ENCODE measurements around the gene ABCC12.
"Not testable (repeated sequence)": the region's sequence is repeated elsewhere in the genome, so short reads cannot be mapped to it uniquely, and the experiment has no call there.

Gene ABCC12

DNA sequence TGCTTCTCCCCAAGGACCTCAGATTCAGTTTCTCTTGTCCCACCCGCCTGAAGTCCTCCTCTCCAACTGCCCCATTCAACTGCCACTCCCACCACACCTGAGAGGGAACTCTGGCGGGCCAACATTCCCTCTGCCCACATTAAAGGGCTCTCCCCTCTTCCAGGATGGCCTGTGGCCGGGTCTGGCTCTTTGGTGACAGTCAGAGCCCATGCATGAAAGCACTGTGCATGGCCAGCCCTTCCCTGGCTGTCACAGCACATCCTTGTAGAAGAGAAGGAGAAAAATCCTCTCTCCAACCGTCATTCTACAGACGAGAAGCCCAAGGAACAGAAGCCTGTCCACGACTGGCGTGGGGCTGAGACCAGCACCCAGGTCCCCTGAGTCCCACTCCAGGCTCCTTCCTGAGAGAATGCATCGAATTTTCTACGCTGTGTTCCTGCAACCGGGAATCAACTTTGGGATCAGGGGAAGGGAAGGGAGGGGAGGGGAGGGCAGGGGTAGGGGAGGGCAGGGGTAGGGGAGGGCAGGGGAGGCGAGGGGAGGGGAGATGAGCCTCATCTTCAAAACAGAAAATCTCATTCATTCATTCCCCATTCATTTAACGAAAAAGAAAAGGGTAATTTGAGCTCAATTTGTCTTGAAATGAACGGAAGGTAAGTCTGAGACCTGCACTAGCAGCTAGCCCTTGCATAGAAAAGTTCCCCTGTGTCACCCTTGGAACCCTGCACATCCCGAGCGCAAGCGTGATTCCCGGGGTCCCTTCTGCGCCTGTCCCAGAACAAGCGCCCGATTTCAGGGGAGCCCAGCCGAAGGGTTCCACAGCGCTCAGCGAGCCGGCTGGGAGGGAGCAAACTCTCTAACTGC, at the start of gene ABCC12:
Gene ABCC12 (minus strand): TSS at position 68 of the 864 bp plus-strand sequence. CDS start 9,569 bp downstream, outside the sequence.
- DNase-seq = no peak

DNA sequence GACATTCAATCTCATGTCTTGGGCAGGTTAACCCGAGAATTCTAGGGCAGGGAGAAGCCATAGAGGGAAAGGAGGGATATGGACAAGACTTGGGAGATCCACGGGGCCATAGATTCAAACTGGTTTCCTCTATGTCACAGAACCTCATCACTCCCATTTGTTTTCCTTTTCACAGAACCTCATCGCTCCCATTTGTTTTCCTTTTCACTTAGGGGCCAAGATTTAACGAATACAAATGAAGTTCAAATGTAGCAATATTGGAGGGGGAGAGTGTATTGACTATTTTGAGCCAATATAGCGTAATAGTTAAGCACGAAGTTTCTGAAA, 49.0 kb upstream of the ABCC12 start:
- no peak for DNase-seq

DNA sequence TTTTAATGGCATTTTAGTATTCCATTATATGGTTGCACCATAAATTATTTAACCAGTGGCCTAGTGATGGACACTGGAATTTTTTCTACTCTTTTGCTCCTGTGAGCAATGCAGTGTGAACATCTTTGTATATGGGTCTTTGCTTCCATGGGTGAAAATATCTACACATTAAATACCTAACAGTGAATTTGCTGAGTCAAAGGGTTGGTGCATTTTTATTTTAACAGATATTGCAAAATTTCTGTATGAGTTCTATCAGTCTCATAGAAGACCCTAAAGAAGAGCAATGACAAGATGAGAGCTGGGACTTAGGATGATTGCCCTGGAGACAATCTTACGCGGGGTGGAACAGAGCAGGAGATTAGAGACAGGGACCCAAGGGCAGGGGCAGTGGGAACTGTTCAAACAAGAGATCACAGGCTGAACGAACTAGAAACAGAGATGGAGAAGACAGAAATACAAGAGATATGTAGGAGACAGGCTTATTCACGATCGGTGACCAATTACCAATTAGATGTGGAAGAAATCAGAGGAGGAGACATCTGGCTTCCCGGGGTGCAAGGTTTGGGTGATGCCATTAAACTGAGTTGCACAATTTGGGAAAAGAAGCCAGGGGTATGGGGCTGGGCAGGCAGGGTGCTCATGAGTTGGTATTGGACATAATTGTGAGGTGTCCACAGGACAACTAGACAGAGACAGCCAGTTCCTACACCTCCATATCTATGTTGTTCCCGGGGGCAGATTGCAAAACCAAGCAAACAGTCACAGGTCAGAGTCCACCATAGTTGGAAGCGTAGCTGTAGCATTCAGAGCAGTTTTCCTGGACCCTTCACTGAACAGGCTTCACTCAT, 48.4 kb upstream of the ABCC12 start:
- no peak for DNase-seq

DNA sequence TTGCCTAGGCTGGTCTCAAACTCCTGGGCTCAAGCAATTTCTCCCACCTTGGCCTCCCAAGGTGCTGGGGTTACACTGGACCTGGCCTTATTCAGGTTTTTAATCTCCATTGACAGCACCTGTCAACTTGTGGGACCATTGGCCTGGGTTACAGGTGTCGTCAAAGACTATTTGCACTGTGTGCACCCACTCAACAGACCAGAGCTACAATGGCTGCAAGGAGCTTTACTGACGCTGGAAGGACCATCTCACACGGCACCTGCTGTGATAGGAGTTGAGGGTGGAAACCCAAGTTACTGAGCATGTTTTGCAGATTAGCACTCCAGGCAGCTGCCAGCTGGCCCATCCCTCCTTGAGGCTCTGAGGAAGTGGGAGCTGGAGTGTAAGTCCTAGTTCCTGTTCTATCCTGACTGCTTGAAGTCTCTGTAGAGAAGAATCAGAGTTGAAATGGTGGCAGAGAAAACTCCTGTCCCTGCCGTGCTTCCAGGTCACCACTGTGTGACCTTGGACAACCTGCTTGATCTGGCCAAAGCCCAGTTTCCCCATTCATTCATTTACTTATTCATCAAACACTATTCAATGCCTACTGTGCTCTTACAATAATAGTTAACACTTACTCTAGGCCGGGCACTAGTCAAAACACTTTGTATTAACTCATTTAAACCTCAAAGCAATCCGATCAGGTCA, 45.9 kb upstream of the ABCC12 start:
- DNase-seq = no peak

DNA sequence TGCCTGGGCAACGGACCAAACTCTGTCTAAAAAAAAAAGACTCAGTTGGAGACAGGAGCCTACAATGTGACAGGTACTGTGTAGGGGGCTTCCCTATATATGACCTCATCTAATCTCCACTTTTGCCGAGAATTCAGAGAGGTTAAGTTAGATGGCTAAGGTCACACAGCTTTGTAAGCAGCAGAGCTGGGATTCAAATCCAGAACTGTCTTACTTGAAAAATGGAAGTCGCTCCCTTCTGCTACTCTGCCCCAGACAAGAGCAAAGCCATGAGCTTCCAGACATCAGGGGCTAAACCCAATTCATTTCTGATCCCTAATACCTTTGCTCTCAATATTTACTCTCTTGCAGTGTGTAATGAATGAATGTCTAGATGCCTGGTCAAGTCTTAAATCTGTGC, 41.5 kb upstream of the ABCC12 start:
- no peak for DNase-seq

DNA sequence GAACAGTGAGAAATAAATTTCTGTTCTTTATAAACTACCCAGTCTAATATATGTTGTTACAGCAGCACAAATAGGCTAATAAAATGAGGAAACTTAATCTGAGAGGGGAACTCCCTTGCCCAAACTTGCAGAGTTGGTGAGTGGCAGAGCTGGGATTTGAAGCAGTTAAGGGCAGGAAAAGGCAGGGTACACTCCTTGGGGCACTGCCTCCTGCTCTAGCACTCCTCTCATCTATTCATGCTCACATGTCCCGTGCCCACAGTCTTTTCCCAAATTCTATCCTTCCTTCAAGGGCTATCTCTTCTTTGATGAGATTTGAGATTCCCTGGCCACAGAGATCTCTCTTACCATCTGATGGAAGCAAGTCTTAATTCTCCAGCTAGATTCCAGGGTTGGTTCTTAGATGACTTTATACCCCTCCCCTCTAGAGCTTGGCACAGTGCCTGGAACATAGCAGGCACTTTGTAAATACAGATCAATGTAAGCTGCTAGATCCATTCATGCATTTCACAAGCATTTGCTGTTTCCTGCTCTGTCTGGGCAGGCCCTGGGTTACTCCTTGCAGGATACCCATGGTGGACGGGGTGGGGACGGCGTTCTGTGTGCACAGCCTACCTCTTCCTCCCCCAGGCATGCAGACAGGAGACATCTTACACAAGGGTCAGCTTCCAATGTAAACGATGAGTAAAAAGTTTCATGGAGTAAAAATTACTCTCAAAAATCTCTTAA, 39.2 kb upstream of the ABCC12 start:
- no peak for DNase-seq

DNA sequence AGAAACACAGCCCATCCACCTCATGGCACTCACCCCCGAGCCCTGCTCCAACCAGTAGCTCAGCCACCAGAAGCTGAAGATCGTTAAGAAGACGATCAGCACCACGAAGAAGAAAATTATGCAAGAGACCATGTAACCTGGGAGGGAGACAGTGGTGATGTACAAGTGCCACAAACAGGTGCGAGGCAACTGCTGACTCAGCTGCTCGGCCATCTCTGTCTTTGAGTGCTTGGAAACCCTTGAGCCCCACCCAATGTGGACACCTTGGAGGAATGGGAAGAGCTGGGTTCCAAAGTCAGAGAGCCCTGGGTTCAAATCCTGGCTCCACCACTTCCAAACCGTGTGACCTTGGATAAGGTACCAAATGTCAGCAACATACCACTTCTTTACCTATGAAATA, 38.1 kb upstream of the ABCC12 start:
- DNase-seq = no peak

DNA sequence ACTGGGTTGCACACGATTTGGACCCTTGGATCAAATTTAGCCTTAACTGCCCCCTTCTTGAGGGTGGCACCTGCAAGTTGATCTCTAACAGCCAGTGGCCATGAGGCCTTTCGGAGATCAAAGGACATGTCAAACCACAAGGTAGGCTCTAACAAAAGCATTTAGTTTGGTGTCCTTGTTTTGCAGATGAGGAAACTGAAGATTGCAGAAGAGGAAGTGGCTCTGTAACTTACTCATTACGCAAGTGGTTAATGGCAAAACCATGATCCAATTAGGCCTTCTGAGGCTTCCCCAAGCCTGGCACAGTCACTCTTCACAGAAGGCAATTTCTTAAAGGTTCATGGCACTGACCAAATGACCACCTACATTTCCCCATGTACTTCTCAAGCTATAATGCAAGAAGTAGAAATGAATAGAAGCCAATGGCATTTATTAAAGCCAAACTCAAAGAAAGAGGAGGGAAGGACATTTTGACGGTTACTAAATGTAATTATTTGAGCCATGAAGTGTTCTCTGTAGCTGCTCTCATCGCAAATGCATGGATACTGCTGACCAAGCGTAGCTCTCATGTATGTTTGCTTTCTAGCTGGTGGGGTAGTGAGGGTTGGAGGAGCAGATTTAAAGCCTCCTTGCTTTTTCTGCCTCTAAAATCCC, 32.8 kb upstream of the ABCC12 start:
- no peak for DNase-seq

DNA sequence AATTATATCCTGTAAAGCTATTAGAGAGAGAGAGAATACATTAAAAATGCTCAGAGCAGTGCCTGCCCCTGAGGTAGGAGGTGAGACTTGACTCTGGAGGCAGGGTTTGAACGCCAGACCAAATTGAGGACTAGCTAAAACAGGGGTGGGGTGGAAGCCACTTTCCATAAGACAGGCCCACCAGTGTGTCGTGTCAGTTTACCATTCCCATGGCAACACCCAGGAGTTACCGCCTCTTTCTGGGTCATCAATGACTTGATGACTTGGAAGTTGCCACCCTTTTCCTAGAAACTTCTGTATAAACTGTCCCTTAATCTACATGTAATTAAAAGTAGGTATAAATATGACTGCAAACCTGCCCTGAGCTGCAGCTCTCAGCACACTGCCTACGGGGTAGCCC, 32.0 kb upstream of the ABCC12 start:
- no peak for DNase-seq

DNA sequence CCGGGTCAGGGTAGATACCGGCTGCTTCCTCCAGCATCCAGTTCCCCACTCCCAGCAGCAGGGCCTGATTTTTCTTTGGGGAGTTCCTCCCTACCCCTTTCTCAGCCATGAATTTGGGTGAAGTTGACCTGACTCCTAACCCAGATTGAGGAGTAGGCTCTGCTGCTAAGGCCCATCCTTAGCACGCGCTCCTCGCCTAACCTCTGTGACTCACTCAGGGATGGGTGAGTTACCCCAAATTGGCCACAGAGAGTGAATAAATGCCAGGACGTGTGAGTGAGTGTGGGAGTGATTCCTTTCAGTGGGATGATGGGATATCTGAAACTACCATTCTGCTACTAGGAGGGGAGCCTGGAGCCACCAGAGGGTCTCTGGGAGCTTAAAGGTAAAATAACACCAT, 28.9 kb upstream of the ABCC12 start:
- DNase-seq = no peak

DNA sequence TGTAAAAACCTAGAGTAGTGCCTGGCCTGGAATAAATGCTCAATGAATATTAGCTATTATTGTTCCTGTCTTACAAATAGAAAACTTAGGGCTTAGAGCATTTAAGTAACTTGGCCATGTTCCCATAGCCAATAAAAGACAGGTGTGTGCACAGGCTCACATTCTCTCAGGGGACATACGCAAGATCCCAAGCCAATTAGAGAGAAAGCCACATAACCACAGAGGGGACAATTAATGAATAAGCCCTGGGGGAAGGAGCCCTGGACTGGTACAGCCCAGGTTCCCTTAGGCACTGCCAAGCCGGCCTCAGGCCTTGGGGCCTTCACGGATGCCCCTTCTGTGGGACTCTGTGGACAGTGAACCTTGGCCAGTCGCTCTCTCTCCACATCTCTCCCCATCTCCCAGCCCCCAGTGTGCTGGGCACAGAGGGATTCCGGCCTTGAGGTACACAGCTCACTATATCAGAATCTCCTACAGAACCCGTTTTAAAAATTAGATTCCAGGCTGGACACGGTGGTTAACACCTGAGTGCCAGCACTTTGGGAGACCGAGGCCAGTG, 27.3 kb upstream of the ABCC12 start:
- no peak for DNase-seq

DNA sequence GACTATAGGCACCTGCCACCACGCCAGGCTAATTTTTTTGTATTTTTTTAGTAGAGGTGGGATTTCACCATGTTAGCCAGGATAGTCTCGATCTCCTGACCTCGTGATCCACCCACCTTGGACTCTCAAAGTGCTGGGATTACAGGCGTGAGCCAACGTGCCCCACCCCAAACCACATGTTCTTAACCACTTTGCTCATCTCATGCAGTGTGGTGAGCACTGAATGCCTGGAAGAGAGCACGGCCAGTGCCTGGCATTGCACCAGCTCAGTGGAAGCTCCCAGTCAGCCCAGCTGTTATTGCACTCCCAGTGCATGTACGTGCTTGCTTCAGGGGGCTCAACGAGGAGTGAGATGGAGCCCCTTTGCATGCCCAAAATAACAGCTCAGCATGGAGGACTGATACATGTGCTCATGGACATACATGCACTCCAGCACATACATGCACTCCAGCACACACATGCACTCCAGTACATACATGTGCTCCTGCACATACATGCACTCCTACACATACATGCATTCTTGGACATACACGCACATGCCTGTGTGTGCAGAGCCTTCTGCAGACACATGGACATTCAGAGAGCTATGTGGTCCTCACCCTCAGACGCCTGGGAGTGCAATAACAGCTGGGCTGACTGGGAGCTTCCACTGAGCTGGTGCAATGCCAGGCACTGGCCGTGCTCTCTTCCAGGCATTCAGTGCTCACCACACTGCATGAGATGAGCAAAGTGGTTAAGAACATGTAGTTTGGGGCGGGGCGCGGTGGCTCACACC, 26.1 kb upstream of the ABCC12 start:
- not testable (repeated sequence) for DNase-seq

DNA sequence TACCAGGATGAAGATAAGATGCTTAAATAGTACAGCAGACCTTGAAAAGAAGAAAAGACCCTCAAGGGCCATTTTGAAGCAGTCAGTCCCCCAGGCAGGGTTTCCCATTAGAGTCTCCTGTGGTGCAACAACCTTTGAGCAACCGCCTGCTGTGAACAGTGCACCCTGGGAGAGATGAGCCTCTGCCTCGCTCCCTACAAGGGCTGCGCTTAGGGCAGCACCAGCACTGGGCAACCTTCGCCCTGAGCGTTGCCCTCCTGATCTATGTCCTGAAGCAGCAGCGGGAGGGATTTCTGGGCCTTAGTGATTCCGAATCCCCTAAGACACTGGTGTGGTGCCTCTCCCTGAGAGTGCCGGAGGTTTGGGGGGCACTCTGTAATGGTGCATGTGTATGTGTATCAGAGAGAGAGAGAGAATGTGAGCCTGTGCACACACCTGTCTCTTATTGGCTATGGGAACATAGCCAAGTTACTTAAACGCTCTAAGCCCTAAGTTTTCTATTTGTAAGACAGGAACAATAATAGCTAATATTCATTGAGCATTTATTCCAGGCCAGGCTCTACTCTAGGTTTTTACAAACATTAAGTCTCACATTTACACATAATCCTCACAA, 25.2 kb upstream of the ABCC12 start:
- DNase-seq = no peak

DNA sequence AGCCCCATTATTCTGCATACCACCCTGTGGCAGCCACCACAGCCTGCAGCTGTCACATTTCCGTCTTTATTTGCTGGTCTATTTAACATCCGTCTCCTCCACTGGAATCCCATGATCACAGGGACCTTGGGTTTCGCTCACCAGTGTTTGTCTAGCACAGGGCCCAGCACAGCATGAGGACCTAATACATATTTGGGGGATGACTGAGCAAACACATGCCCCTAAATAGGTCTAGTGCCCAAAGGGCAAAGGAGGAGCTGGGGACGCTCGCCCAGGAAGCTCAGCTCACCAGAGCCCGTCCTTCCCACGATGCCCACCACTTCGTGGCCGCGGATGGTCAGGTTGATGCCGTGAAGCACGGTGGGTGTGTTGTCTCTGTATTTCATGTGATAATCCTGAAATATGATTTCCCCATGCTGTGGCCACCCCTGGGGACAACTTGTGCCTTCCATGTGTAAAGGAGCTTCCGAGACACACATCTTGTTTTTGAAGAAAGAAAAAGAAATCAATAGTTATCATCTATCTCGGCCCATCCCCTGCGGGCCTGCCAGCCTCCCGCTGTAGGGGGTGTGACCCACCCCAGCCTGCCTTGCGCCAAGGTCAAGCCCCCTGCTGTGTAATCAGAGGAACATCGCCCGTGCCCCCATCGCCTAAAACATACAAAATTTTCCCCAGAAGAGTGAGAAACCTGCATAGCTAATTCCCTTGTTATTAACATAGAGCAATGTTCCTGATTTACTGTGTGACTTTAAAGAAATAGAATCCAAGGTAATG, 21.0 kb upstream of the ABCC12 start:
- DNase-seq = no peak

DNA sequence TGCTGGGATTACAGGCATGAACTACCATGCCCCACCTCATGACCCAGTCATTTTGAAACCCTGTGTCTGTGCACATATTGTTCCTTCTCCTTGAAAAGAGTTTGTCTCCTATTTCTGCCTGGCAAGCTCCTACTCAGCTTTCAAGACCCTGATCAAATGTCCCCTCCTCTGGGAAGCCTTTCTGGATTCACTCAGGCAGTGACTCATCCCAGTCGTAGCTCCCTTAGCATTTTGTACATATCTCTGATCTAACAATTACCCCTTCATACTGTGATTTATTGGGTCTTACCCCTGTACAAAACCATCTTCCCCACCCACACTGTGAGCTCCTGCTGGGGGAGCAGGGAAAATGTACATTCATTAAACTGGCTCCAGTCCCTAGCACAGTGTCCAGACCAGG, 18.1 kb upstream of the ABCC12 start:
- no peak for DNase-seq

DNA sequence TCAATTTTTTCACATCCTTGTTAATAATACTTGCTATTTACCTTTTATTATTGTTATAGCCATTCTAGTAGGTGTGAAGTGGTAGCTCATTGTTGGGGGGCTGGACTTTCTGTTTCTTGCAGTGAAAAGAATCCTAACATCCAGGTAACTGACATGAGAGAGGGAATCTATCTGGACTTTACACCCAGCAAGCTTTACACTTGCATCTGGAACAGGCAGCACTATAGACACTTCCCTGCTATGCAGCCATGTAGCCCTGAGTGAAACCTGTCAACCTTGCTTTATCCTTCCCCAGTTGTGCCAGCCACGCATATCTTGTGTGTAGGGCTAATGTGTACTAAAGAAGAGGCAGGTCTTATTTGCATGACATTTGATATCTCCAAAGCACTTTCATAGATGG, 16.9 kb upstream of the ABCC12 start:
- DNase-seq = no peak

DNA sequence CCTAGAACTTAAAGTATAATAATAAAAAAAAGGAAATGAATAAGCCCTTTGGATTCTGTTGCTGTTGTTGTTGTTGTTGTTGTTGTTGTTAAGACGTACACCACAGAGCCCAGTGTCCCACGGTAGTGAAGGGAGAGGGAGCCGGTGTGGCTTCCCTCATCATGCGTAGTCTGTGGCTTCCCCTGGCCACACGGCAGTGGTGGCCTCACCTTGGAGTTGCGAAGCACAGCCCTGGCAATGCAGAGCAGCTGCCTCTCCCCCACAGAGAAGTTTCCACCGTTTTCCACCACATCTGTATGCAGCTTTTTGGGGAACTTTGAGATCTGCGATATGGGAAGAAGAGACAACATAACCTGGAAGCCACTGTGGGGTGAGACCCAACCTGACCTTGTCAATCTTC, 14.1 kb upstream of the ABCC12 start:
- no peak for DNase-seq

DNA sequence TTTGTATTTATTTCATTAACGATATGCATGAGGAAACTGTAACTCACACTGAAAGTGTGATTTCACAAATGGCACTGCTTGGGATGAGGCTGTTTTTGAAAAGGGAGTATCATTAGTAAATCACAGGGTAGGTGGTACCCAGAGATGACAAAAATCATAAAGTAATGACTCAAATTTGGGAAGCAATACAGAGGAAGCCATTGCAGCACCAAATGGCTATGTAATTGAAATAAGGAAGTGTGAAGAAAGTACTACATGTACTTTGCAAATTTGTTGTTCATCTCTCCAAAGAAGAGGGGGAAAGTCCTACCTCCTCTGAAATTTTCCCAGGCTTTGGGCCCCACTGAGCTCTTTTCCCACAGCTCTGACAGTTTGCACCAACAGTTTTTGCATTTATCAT, 12.3 kb upstream of the ABCC12 start:
- DNase-seq = no peak

DNA sequence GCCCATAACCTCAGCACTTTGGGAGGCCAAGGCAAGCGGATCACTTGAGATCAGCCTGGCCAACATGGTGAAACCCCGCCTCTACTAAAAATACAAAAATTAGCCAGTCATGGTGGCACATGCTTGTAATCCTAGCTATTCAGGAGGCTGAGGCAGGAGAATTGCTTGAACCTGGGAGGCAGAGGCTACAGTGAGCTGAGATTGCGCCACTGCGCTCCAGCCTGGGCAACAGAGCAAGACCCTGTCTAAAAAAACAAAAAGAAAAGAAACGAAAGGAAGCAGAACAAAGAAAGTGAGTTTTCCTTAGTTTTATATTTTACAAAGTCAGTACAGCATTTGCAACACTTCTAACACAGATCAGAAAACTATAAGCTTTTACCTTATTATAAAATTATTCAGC, 10.8 kb upstream of the ABCC12 start:
- not testable (repeated sequence) for DNase-seq
